ENCODE data around the gene CHTF8.

The CHTF8 gene

GRCh38 chr16:69111216-69111875, 21.0 kb downstream of the CHTF8 start:
- no peak for TF ChIP-seq CTCF (IDR thresholded peaks at IDR 0.05; ENCODE audit: low read depth, low read length)
- H3K4me3 ChIP-seq (ENCODE audit: low read depth, low read length) = no peak overlapping the region

- TF ChIP-seq CTCF (IDR thresholded peaks at IDR 0.05; ENCODE audit: low read depth, low read length) = no peak
- no peak overlapping the region for H3K4me3 ChIP-seq (ENCODE audit: low read depth, low read length)
These were observed 22.0 kb downstream of the CHTF8 start for GRCh38 chr16:69110406-69110805.

- H3K4me3 ChIP-seq (ENCODE audit: low read depth, low read length) = no peak overlapping the region
- TF ChIP-seq CTCF (IDR thresholded peaks at IDR 0.05; ENCODE audit: low read depth, low read length) = no peak
These were observed 22.7 kb downstream of the CHTF8 start for GRCh38 chr16:69109486-69110270.

- H3K4me3 ChIP-seq (ENCODE audit: low read depth, low read length) = no peak overlapping the region
- no peak for TF ChIP-seq CTCF (IDR thresholded peaks at IDR 0.05; ENCODE audit: low read depth, low read length)
These were observed 23.5 kb downstream of the CHTF8 start for GRCh38 chr16:69108905-69109252.

- no peak overlapping the region for H3K4me3 ChIP-seq (ENCODE audit: low read depth, low read length)
- TF ChIP-seq CTCF (IDR thresholded peaks at IDR 0.05; ENCODE audit: low read depth, low read length) = no peak
These were observed 24.1 kb downstream of the CHTF8 start for GRCh38 chr16:69108064-69108904.

- no peak overlapping the region; the same call in 1 of the 2 replicates for H3K4me3 ChIP-seq (ENCODE audit: low read depth, low read length)
These were observed 24.9 kb downstream of the CHTF8 start for GRCh38 chr16:69107316-69107962.

More at GRCh38 chr16:69107316-69107962, 24.9 kb downstream of the CHTF8 start:
- no peak for TF ChIP-seq CTCF (IDR thresholded peaks at IDR 0.05; ENCODE audit: low read depth, low read length)
